Parathyroid adenoma (tissue), 2 donors: ENCODE measurements around the gene CAMTA1.

Experiments used
- H2AFZ ChIP-seq: fragments of 300-600 bp; sonication (generic); one replicate; pipeline ENCODE4 v1.7.0; 2017; ENCODE audit warnings: antibody characterized with exemption, mild to moderate bottlenecking
- H3K27ac ChIP-seq: fragments of 300-600 bp; sonication (generic); one replicate; pipeline ENCODE4 v1.7.0; 2017
- H3K27me3 ChIP-seq: fragments of 300-600 bp; sonication (generic); one replicate; pipeline ENCODE4 v1.7.0; 2017; ENCODE audit warnings: low read length; ENCODE audit not compliant: control insufficient read depth, insufficient read depth
- H3K36me3 ChIP-seq: fragments of 300-600 bp; sonication (generic); one replicate; pipeline ENCODE4 v1.7.0; 2017; ENCODE audit warnings: low read length; ENCODE audit not compliant: control insufficient read depth, insufficient read depth
- H3K4me1 ChIP-seq: fragments of 300-600 bp; sonication (generic); one replicate; pipeline ENCODE4 v1.7.0; 2017; ENCODE audit warnings: control low read depth
- H3K4me2 ChIP-seq: fragments of 300-600 bp; sonication (generic); one replicate; pipeline ENCODE4 v1.7.0; 2017; ENCODE audit warnings: low read length
- H3K4me3 ChIP-seq: fragments of 300-600 bp; sonication (generic); one replicate; pipeline ENCODE4 v1.7.0; 2017; ENCODE audit warnings: low read depth, low read length
- H3K79me2 ChIP-seq: fragments of 300-600 bp; sonication (generic); one replicate; pipeline ENCODE4 v1.7.0; 2017; ENCODE audit warnings: control low read depth
- H3K9ac ChIP-seq: fragments of 300-600 bp; sonication (generic); one replicate; pipeline ENCODE4 v1.7.0; 2017; ENCODE audit warnings: mild to moderate bottlenecking
- H3K9me3 ChIP-seq: fragments of 300-600 bp; sonication (generic); one replicate; pipeline ENCODE4 v1.7.0; 2017; ENCODE audit warnings: low read length; ENCODE audit not compliant: control insufficient read depth
- CTCF ChIP-seq: fragments of 300-600 bp; sonication (generic); IDR thresholded peaks from one replicate; pipeline ENCODE4 v1.7.0; 2017; ENCODE audit warnings: antibody characterized with exemption, mild to moderate bottlenecking
- donor health status: primary hyperparathyroidism.

CAMTA1 gene

GRCh38 chr1:7013833-7014639 is 228.8 kb downstream of the CAMTA1 start:
- H3K4me2 ChIP-seq: no peak overlapping the region
- no peak overlapping the region for H3K4me3 ChIP-seq
- H3K27ac ChIP-seq: no peak overlapping the region
- no peak for TF ChIP-seq CTCF
- no peaks in the 10 kb centered on the region for H3K27me3 ChIP-seq
- no peaks in the 10 kb centered on the region for H3K4me1 ChIP-seq
- H2AFZ ChIP-seq: no peak overlapping the region
- no peak overlapping the region for H3K9ac ChIP-seq
- no peaks in the 10 kb centered on the region for H3K36me3 ChIP-seq
- H3K9me3 ChIP-seq: no peaks in the 10 kb centered on the region
- H3K79me2 ChIP-seq: no peaks in the 10 kb centered on the region

- no peaks in the 10 kb centered on the region for H3K9me3 ChIP-seq
- no peak overlapping the region for H2AFZ ChIP-seq
- H3K4me2 ChIP-seq: no peak overlapping the region
- no peaks in the 10 kb centered on the region for H3K4me1 ChIP-seq
- TF ChIP-seq CTCF: no peak
- no peaks in the 10 kb centered on the region for H3K36me3 ChIP-seq
- H3K9ac ChIP-seq: no peak overlapping the region
- H3K4me3 ChIP-seq: no peak overlapping the region
- H3K79me2 ChIP-seq: no peaks in the 10 kb centered on the region
- H3K27ac ChIP-seq: no peak overlapping the region
- no peaks in the 10 kb centered on the region for H3K27me3 ChIP-seq
These were observed 229.3 kb downstream of the CAMTA1 start for GRCh38 chr1:7014640-7014930.

GRCh38 chr1:7015022-7015421 is 229.8 kb downstream of the CAMTA1 start:
- Histone ChIP-seq H3K4me2 (no peak overlapping the region), H2AFZ (no peak overlapping the region), H3K79me2 (no peaks in the 10 kb centered on the region), H3K36me3 (no peaks in the 10 kb centered on the region), H3K27me3 (no peaks in the 10 kb centered on the region), H3K9ac (no peak overlapping the region), H3K4me3 (no peak overlapping the region), H3K27ac (no peak overlapping the region), H3K4me1 (no peaks in the 10 kb centered on the region), H3K9me3 (no peaks in the 10 kb centered on the region)
- no peak for TF ChIP-seq CTCF

GRCh38 chr1:7018351-7018750 is 233.1 kb downstream of the CAMTA1 start:
- H3K4me1 ChIP-seq: no peaks in the 10 kb centered on the region
- no peak overlapping the region for H3K4me2 ChIP-seq
- no peak overlapping the region for H3K27ac ChIP-seq
- no peak overlapping the region for H3K9ac ChIP-seq
- H2AFZ ChIP-seq: no peak overlapping the region
- H3K27me3 ChIP-seq: no peaks in the 10 kb centered on the region
- no peak for TF ChIP-seq CTCF
- no peaks in the 10 kb centered on the region for H3K9me3 ChIP-seq
- no peaks in the 10 kb centered on the region for H3K36me3 ChIP-seq
- no peaks in the 10 kb centered on the region for H3K79me2 ChIP-seq
- no peak overlapping the region for H3K4me3 ChIP-seq

- H3K4me3 ChIP-seq: no peak overlapping the region
These were observed 233.6 kb downstream of the CAMTA1 start for GRCh38 chr1:7018826-7019225.

More at GRCh38 chr1:7018826-7019225, 233.6 kb downstream of the CAMTA1 start:
- Histone ChIP-seq H3K36me3 (no peaks in the 10 kb centered on the region), H3K9me3 (no peaks in the 10 kb centered on the region), H2AFZ (no peak overlapping the region), H3K4me1 (no peaks in the 10 kb centered on the region), H3K27me3 (no peaks in the 10 kb centered on the region), H3K4me2 (no peak overlapping the region), H3K27ac (no peak overlapping the region), H3K79me2 (no peaks in the 10 kb centered on the region), H3K9ac (no peak overlapping the region)
- TF ChIP-seq CTCF: no peak
